Iris pigment epithelial cell (primary cell): ENCODE data around the gene MYL3.

Source experiments
- DNase-seq: peaks from one replicate; pipeline ENCODE4 v3.0.0-alpha.2; 2011; ENCODE audit warnings: low read depth

Gene MYL3

GRCh38 chr3:46865031-46865507 is 1.8 kb upstream of the MYL3 start:
- DNase-seq = peak; percentile 29

DNA sequence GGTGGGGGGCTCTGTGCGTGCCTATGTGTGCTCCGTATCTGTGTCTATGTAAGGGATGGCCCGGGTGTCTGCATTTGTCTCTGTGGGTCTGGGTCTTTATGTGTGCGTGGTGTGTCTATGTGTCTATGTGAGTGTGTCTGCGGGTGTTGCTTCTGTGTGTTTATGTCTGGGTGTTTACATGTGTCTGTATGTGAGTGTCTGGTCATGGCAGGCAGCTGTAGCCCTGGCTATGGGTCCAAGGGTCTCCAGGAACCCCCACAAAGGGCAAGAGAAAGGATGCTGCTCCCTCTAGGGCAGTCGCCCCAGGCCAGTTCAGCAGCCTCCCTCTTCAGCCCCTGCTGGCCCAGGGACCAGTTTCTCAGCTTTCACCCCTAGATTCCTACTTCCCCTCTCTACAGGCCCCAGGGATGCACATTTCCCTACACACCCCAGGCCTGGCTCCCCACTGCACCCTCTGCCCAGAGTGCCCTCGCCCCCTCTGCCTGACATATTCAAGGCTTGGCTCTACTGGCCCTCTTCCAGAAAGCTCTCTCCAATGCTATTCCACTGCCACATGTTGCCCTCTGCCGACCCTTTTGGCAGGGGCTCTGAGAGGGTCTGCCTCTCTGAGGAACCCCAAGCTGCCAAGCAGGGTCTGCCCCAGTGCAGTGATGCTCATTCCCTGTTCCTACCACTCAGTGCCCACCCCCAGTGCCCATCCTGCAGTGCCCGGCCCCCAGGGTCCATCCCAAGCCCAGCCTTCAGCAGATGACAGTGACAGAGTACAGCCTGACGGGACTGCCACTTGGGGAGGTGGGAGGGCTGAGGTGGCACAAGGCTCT is 1.0 kb upstream of the MYL3 start:
- DNase-seq = no peak

DNA sequence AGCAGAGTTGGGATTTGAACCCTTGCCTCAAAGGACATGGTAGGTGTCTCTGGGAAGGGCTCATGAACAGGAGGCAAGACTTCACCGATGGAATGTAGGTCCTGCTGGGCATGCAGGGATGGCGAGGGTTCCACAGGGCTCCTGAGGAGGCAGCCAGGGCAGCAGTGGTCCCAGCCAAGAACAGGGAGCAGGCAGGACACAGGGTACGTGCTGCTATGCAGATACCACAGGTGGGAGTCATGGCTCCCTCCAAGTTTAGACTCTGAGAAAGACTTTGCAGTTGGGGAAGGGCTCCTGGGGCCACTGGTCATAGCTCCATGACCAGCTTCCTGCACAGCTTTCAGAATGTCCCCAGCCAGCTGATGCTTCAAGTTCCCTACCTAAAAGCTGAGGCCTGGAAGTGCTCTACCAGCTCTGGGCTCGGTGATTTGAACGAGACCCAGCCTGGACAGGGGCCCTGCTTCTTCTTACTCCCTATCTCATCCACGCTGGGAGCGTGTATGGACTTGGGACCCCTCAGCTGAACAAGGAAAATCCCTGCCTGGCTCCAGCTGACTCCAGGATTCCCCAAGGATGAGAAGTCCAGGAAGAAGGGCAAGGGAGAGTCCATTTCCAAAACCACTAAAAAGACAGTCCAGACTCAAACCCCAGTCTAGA is 747 bp downstream of the MYL3 start:
- no peak for DNase-seq

DNA sequence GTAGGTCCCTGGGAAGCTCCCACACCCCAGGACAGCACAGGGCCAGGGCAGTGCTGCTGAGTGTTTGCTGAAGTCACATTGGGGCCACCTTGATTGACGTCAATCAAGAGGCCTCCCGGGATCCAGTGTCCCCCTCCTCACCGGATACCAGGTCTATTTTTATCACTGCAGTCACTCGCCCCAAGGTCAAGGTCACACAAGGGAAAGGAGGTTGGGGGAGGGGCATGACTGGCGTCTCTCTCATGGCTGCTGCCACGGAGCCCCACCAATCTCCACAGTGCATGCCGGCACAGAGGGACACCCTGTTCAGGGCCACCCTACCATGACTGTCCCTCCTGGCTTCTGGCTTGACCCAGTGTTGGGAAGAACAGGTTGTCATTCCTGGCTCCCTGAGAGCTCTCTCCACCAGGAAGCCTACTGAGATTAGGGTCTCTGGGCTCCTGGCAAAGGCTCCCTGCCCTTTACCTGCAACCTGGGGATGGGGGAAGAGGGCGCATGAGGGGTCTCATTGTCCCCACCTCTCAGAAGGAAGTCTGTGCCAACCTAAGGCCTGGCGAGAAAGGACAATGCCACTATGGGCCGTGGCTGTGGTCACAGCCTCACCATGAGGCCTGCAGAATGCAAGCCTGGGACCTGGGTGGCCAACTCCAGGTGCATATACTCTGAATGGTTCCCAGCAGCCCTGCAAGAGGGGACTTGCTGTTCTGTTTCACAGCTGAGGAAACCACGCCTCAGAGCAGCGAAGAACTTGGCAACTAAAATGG is 1.5 kb downstream of the MYL3 start:
- no peak for DNase-seq

GRCh38 chr3:46860810-46861604 is 2.2 kb downstream of the MYL3 start:
- DNase-seq = no peak

GRCh38 chr3:46860017-46860809 is 3.0 kb downstream of the MYL3 start:
- DNase-seq = no peak

GRCh38 chr3:46859001-46859710 is 4.1 kb downstream of the MYL3 start:
- DNase-seq = no peak

- DNase-seq = no peak
Observed at GRCh38 chr3:46858456-46858855, 4.8 kb downstream of the MYL3 start.

DNA sequence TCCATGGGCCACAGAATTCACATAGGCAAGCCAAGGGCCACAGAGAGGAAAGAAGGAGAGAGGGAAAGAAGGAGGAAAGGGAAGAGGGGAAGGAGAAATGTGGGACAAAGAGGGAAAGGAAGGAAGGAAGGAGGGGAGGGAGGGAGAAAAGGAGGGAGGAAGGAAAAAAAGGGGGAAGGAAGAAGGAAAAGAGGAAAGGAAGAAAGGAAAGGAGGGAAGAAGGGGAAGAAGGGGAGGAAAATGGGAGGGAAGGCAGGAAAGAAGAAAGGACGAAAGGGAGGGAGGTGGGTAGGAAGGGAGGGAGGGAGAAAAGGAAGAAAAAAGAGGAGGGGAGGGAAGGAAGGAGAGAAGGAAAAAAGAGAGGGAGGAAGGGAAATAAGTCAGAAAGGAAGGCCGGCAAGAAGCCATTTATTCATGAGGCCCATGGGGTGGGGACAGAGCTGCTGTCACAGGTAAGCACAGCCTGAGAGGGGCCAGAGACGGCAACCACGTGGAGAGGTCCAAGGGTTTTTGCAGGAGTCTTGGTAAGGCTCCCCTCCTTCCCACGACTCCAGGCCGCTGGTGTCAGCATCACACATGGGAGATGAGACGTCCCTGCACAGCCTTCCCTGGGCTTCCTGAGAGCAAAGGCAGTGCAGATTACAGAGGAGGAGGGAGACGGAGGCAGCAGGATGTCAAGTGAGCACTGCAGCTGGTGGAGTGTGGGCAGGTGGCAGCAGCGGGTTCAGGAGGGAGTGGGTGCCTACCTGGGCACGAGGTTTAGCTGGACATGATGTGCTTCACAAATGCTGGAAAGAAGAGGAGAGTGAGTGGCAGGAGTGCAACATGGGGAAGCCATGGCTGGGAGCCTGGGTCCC is 5.5 kb downstream of the MYL3 start:
- no peak for DNase-seq

DNA sequence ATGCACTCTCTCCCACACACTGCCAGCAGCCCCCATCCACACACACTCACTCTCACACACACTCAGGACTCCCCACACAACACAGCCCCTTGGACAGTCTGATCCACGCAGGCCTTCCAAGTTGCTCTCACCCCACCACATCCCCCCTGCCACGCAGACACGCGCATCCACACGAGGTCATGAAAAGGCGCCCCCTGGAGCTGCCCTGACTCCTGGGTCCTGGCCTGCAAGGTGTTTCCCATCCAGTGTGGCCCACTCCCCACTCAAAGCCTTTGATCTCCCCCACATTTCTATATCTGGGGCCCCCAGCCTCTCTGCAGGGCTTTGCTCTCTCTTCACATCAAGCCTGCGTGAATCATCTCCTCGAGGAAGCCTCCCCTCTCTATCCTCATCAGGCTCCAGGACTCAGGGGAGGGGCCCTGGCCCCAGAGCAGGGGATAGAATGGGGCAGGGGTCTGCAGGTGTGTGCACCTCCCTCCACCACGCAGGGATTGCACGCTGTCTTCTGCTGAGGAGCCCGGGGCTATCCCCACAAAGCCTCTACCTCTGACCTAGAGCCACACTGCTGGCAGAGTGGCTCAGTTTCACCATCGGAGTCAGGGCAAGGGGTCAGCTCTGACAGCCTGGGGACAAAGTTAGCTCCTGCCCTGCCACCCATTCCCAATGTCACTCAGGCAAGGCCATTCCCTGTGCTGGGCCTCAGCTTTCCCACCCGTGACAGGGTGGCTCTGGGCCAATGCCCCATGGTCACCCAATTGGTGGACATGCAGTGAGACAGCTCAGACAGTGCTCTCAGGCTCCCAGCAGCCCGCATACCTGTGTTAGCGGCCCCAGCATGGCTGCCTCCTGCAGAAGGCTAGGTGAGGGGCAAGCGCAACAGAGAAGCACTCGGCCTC is 6.4 kb downstream of the MYL3 start:
- DNase-seq = no peak

GRCh38 chr3:46854555-46854991 is 8.7 kb downstream of the MYL3 start:
- no peak for DNase-seq

DNA sequence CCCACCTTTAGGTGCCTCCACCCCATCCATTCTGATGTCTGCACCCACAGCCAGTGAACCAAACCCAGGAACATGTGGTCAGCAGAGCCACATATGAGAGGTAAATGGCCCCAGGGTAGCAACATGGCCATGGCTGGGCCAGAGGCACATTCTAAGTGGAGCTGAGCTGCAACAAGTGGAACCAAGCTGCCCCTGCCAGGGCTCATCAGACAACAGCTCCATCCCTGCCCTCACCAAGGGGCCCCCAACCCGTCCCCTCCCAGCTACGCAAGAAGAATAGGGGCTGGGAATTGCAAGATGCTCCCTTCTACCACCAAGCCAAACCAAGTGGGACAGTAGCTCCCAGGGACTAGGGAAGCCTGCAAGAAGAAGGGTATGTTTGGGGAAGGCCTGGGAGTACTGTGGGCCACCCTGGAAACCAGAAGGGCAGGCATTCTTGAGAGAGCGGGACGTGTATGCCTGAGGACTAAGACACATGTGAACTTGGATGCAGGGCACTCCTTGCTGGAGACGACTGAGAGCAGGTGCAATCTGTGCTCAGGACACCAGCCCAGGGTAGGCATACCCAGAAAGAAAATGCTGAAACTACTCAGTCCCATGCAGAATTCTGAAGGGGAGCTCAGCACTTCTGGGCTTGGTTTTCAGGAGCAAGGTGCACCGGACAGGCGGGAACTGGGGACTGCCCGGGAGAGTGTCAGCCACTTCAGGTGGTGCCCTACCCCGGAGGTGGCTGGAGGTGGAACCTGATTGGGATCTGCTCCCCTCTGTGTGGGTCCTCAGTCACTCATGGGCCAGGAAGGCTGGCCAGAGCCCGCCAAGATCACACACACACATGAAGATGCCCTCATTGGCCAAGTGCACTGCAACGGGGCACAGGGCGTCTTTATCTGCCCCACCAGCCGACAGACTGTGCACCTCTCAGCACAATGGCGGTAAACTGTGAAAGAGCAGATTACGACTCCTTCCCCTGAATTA is 9.5 kb downstream of the MYL3 start:
- DNase-seq = no peak

DNA sequence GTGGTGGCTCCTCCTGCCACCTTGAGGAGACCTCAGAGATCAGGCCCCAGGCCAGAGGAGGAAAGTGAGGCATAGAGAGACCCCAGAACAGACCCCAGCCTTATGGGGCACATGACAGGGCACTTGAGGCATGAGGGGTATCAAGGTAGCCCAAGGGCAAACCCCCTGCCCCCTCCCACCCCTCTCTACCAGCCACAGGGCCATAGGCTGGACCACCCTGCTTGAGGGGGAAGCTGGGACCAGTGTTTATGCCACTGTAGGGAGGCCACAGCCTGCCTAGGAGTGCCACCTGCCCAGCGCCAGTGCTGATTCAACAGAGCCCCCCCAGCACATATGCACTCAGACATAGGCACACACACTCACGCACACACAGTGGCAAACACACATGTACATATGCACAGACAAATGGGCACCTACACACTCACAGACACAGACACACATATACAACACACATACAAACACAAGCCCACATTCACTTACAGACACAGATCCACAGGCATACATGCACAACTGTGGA is 10.3 kb downstream of the MYL3 start:
- no peak for DNase-seq

GRCh38 chr3:46852334-46852720 is 10.9 kb downstream of the MYL3 start:
- no peak for DNase-seq

DNA sequence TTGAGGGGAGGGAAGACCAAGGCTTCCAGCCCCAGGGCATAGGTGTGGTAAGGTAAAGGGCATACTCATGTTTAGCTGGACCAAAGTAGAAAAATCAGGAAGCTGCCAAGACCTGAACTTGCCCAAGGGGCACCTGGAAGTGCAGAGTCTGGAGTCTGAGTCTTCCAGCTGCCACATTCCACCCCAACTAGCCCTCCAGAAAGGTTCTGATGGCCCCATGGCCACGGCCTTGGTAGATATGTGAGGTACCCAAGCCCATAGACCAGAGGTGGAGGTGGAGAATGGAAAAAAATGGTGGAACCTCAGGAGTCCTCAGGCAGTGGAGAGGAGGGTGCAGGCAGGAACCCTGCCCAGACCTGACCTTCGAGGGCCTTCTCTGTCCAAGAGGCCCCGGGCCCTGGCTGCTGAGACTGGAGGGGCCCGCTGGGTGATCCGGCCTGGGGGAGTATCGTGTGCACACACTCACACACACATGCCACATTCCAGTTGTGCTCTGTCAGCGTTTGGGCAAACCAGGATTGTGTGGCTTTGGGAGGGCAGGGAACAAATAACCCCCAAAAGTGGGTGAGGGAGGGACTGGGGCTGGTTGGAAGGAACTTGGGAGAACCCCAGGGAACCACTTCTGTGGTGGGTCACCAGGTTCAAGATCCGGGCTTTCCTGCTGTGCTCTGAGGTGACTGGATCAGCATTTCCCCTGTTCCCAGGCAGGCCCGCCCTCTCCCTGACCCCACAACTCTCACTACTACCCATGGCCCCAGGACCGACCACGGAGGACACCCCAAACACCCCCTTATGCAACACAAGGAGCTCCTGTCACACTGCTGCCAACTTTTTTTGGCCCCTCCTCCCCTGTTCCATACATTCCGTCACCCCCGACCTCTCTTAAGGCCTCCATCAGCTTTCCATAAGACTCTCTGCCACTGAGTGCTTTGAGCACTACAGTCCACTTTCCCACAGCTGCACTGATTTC is 11.6 kb downstream of the MYL3 start:
- DNase-seq = no peak

- DNase-seq = no peak
Observed at GRCh38 chr3:46850468-46850779, 12.8 kb downstream of the MYL3 start.
